Fibroblast of lung (primary cell): ENCODE data around the gene TBC1D22A.

ENCODE experiments used
- EZH2 ChIP-seq: IDR thresholded peaks from 2 replicates; pipeline ENCODE4 v1.5.1; 2012; ENCODE audit warnings: low read length, control low read depth, mild to moderate bottlenecking; ENCODE audit errors: missing control alignments
- TF ChIP-seq, protein P1 (sequence below), 2 donors: IDR thresholded peaks in 1 of 2; conservative IDR thresholded peaks in 1 of 2; 1 replicate in 1 of 2; 2 replicates in 1 of 2; pipeline ENCODE4 v1.5.1; 2011 to 2012; ENCODE audit warnings: low read length in 2 of 2, control low read depth in 1 of 2, inconsistent platforms in 1 of 2, low read depth in 1 of 2, mild to moderate bottlenecking in 1 of 2

- TF ChIP-seq, protein P1, sequence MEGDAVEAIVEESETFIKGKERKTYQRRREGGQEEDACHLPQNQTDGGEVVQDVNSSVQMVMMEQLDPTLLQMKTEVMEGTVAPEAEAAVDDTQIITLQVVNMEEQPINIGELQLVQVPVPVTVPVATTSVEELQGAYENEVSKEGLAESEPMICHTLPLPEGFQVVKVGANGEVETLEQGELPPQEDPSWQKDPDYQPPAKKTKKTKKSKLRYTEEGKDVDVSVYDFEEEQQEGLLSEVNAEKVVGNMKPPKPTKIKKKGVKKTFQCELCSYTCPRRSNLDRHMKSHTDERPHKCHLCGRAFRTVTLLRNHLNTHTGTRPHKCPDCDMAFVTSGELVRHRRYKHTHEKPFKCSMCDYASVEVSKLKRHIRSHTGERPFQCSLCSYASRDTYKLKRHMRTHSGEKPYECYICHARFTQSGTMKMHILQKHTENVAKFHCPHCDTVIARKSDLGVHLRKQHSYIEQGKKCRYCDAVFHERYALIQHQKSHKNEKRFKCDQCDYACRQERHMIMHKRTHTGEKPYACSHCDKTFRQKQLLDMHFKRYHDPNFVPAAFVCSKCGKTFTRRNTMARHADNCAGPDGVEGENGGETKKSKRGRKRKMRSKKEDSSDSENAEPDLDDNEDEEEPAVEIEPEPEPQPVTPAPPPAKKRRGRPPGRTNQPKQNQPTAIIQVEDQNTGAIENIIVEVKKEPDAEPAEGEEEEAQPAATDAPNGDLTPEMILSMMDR (conservative IDR thresholded peaks at IDR 0.05 in 1 of 2, IDR thresholded peaks at IDR 0.05 in 1 of 2; ENCODE audit: low read depth in 1 of 2, low read length in 2 of 2), result no peak
- no peak for TF ChIP-seq EZH2
These were observed 393.5 kb downstream of the TBC1D22A start for GRCh38 chr22:47155912-47156311.
